Activated CD4-positive, alpha-beta memory T cell treated with anti-CD3 and anti-CD28 coated beads, Interleukin-2, amount 10 ng/mL, durations not matched to agents 7 days and 5 days (primary cell): ENCODE measurements around the gene ICA1. TPM values are rescaled to one million over a fixed set of nuclear protein-coding genes. Genes with fewer than 3 reads are reported as not detected.

Experiments
- CTCF ChIA-PET: fragments of 350-600 bp; sonication (Branson Sonifier 250); formaldehyde crosslinking; loops from one replicate; lab custom pipeline; 2021; ENCODE audit warnings: antibody characterized with exemption, inconsistent platforms; lab: Charles Lee
- POLR2A ChIA-PET: fragments of 350-600 bp; sonication (Branson Sonifier 250); formaldehyde crosslinking; loops from one replicate; lab custom pipeline; 2021; ENCODE audit warnings: antibody characterized with exemption; lab: Charles Lee
- DNase-seq: peaks from one replicate; pipeline ENCODE4 v3.0.0-alpha.2; 2020
- H3K27ac Mint-ChIP-seq: one replicate; pipeline ENCODE4 v1.8.0; 2021; ENCODE audit warnings: mild to moderate bottlenecking, mixed read lengths
- H3K27me3 Mint-ChIP-seq: one replicate; pipeline ENCODE4 v1.8.0; 2021; ENCODE audit warnings: mixed read lengths
- H3K36me3 Mint-ChIP-seq: one replicate; pipeline ENCODE4 v1.8.0; 2021; ENCODE audit warnings: low read depth, mixed read lengths
- H3K4me1 Mint-ChIP-seq: one replicate; pipeline ENCODE4 v1.8.0; 2021; ENCODE audit warnings: mixed read lengths
- H3K4me3 Mint-ChIP-seq: one replicate; pipeline ENCODE4 v1.8.0; 2021; ENCODE audit warnings: mild to moderate bottlenecking, mixed read lengths
- H3K9me3 Mint-ChIP-seq: one replicate; pipeline ENCODE4 v1.8.0; 2021; ENCODE audit warnings: mixed read lengths
- total RNA-seq, 2 experiments: library from RNA; stranded (reverse); gene quantifications; one replicate each; pipeline ENCODE4 v1.2.3, GENCODE V29; 2021

Gene ICA1
- total RNA-seq, 2 experiments from 2014 or later, result 2.2 TPM

GRCh38 chr7:8143151-8143874, 118.7 kb downstream of the ICA1 start:
- no peak for DNase-seq
- Mint-ChIP-seq H3K27ac (no peak overlapping the region), H3K27me3 (peaks cover 4% of the 10 kb centered on the region), H3K9me3 (no peaks in the 10 kb centered on the region), H3K4me1 (peaks cover 8% of the 10 kb centered on the region), H3K4me3 (no peak overlapping the region), H3K36me3 (no peaks in the 10 kb centered on the region)
- CTCF ChIA-PET, result interaction anchor here (1.0 kb wide), 1 partner anchor 33 kb away, joined by 3 read pairs; no protein-coding TSS in a partner anchor
- POLR2A ChIA-PET, result interaction anchor here (0.9 to 1.6 kb wide), 3 partner anchors 8 to 176 kb away, joined by 3 to 10 read pairs (median 4); no protein-coding TSS in a partner anchor

GRCh38 chr7:8142477-8142876, 119.5 kb downstream of the ICA1 start:
- Mint-ChIP-seq H3K27ac (no peak overlapping the region), H3K36me3 (no peaks in the 10 kb centered on the region)
- CTCF ChIA-PET, result no interaction called here

GRCh38 chr7:8141070-8141469, 120.9 kb downstream of the ICA1 start:
- Mint-ChIP-seq H3K27me3 (peaks cover 4% of the 10 kb centered on the region), H3K4me1 (peaks cover 8% of the 10 kb centered on the region), H3K27ac (no peak overlapping the region), H3K36me3 (no peaks in the 10 kb centered on the region), H3K4me3 (no peak overlapping the region), H3K9me3 (no peaks in the 10 kb centered on the region)
- ChIA-PET POLR2A (no interaction called here), CTCF (no interaction called here)
- DNase-seq, result no peak

More at GRCh38 chr7:8142477-8142876, 119.5 kb downstream of the ICA1 start:
- H3K4me1 Mint-ChIP-seq, result peaks cover 8% of the 10 kb centered on the region
- no peaks in the 10 kb centered on the region for H3K9me3 Mint-ChIP-seq
- no peak overlapping the region for H3K4me3 Mint-ChIP-seq
- POLR2A ChIA-PET, result interaction anchor here (1.6 kb wide), 1 partner anchor 17 kb away, joined by 10 read pairs; no protein-coding TSS in a partner anchor
- H3K27me3 Mint-ChIP-seq, result peaks cover 4% of the 10 kb centered on the region
- DNase-seq, result no peak

- POLR2A ChIA-PET, result interaction anchor here (1.0 to 4.5 kb wide), 3 partner anchors 11 to 30 kb away, joined by 3 to 51 read pairs (median 3); no protein-coding TSS in a partner anchor
- Mint-ChIP-seq H3K4me1 (peaks cover 39% of the 10 kb centered on the region), H3K27ac (no peak overlapping the region), H3K27me3 (no peaks in the 10 kb centered on the region), H3K36me3 (no peaks in the 10 kb centered on the region), H3K9me3 (no peaks in the 10 kb centered on the region), H3K4me3 (no peak overlapping the region)
- no peak for DNase-seq
- CTCF ChIA-PET, result interaction anchor here (1.4 kb wide), 1 partner anchor 10 kb away, joined by 4 read pairs; no protein-coding TSS in a partner anchor
Observed at GRCh38 chr7:8136051-8136730, 125.8 kb downstream of the ICA1 start.

- Mint-ChIP-seq H3K27ac (no peak overlapping the region), H3K4me3 (no peak overlapping the region), H3K36me3 (no peaks in the 10 kb centered on the region), H3K4me1 (peaks cover 46% of the 10 kb centered on the region), H3K27me3 (no peaks in the 10 kb centered on the region), H3K9me3 (no peaks in the 10 kb centered on the region)
- CTCF ChIA-PET, result interaction anchor here (1.4 kb wide), 1 partner anchor 10 kb away, joined by 4 read pairs; no protein-coding TSS in a partner anchor
- POLR2A ChIA-PET, result interaction anchor here (1.0 to 6.1 kb wide), 6 partner anchors 8 to 166 kb away, joined by 3 to 51 read pairs (median 4); partner anchors contain the start of gene GLCCI1
- no peak for DNase-seq
Observed at GRCh38 chr7:8135417-8135816, 126.5 kb downstream of the ICA1 start.

GRCh38 chr7:8134089-8134733, 127.8 kb downstream of the ICA1 start:
- CTCF ChIA-PET, result interaction anchor here (0.8 kb wide), 3 partner anchors 8 to 453 kb away, joined by 3 to 4 read pairs (median 3); no protein-coding TSS in a partner anchor
- no peaks in the 10 kb centered on the region for H3K36me3 Mint-ChIP-seq
- H3K27me3 Mint-ChIP-seq, result no peaks in the 10 kb centered on the region
- peak overlapping the region; percentile 82 for H3K27ac Mint-ChIP-seq
- peaks cover 55% of the 10 kb centered on the region for H3K4me1 Mint-ChIP-seq
- POLR2A ChIA-PET, result interaction anchor here (0.6 to 6.1 kb wide), 10 partner anchors 9 to 494 kb away, joined by 3 to 51 read pairs (median 4); partner anchors contain the start of genes GLCCI1 and UMAD1
- DNase-seq, result peak; percentile 46
- H3K4me3 Mint-ChIP-seq, result peak overlapping the region; percentile 15
- no peaks in the 10 kb centered on the region for H3K9me3 Mint-ChIP-seq

GRCh38 chr7:8133188-8133848, 128.6 kb downstream of the ICA1 start:
- Mint-ChIP-seq H3K27me3 (no peaks in the 10 kb centered on the region), H3K36me3 (no peaks in the 10 kb centered on the region), H3K9me3 (no peaks in the 10 kb centered on the region), H3K4me3 (no peak overlapping the region), H3K4me1 (peaks cover 64% of the 10 kb centered on the region), H3K27ac (peak overlapping the region; percentile 82)
- DNase-seq, result no peak
- POLR2A ChIA-PET, result interaction anchor here (0.8 to 6.1 kb wide), 9 partner anchors 9 to 493 kb away, joined by 3 to 51 read pairs (median 3); partner anchors contain the start of genes GLCCI1 and UMAD1
- CTCF ChIA-PET, result no interaction called here

GRCh38 chr7:8131694-8132605, 130.0 kb downstream of the ICA1 start:
- ChIA-PET CTCF (interaction anchor here (0.7 to 1.2 kb wide), 2 partner anchors 172 to 491 kb away, joined by 3 read pairs; partner anchors contain the start of gene UMAD1), POLR2A (interaction anchor here (0.6 to 6.1 kb wide), 8 partner anchors 7 to 491 kb away, joined by 3 to 51 read pairs (median 5); partner anchors contain the start of genes GLCCI1 and UMAD1)
- no peaks in the 10 kb centered on the region for H3K27me3 Mint-ChIP-seq
- peak overlapping the region; percentile 50 for H3K4me3 Mint-ChIP-seq
- no peaks in the 10 kb centered on the region for H3K9me3 Mint-ChIP-seq
- peak; percentile 41 for DNase-seq
- peaks cover 77% of the 10 kb centered on the region for H3K4me1 Mint-ChIP-seq
- peaks cover 5% of the 10 kb centered on the region for H3K36me3 Mint-ChIP-seq
- peak overlapping the region; percentile 93 for H3K27ac Mint-ChIP-seq

- POLR2A ChIA-PET, result interaction anchor here (2.8 to 6.1 kb wide), 2 partner anchors 40 to 162 kb away, joined by 11 to 51 read pairs; partner anchors contain the start of gene GLCCI1
- no peaks in the 10 kb centered on the region for H3K27me3 Mint-ChIP-seq
- no peak overlapping the region for H3K27ac Mint-ChIP-seq
- H3K4me3 Mint-ChIP-seq, result no peak overlapping the region
- no peak for DNase-seq
- CTCF ChIA-PET, result no interaction called here
- H3K9me3 Mint-ChIP-seq, result no peaks in the 10 kb centered on the region
- peaks cover 5% of the 10 kb centered on the region for H3K36me3 Mint-ChIP-seq
- H3K4me1 Mint-ChIP-seq, result peaks cover 89% of the 10 kb centered on the region
Observed at GRCh38 chr7:8130663-8131062, 131.3 kb downstream of the ICA1 start.

- peak overlapping the region; percentile 63 for H3K27ac Mint-ChIP-seq
- CTCF ChIA-PET, result no interaction called here
Observed at GRCh38 chr7:8129318-8129659, 132.7 kb downstream of the ICA1 start.

More at GRCh38 chr7:8129318-8129659, 132.7 kb downstream of the ICA1 start:
- POLR2A ChIA-PET, result interaction anchor here (6.1 kb wide), 1 partner anchor 160 kb away, joined by 51 read pairs; the partner anchor contains the start of gene GLCCI1
- H3K4me3 Mint-ChIP-seq, result no peak overlapping the region
- peaks cover 10% of the 10 kb centered on the region for H3K36me3 Mint-ChIP-seq
- peaks cover 95% of the 10 kb centered on the region for H3K4me1 Mint-ChIP-seq
- no peaks in the 10 kb centered on the region for H3K9me3 Mint-ChIP-seq
- no peak for DNase-seq
- no peaks in the 10 kb centered on the region for H3K27me3 Mint-ChIP-seq
